Breast epithelium (tissue), 4 donors: ENCODE results near the gene GLIS2. TPM values are rescaled to one million over a fixed set of nuclear protein-coding genes. Genes with fewer than 3 reads are reported as not detected.

Source experiments
- DNase-seq, 2 donors: peaks; one replicate each; pipeline ENCODE4 v3.0.0-alpha.2; 2019; ENCODE audit warnings: low spot score in 2 of 2
- H3K27ac ChIP-seq, 2 donors: fragments of 200-600 bp; sonication (generic) in 1 of 2; one replicate each; pipeline ENCODE4 v1.5.1; 2016 to 2019; ENCODE audit warnings: mild to moderate bottlenecking in 1 of 2
- H3K27me3 ChIP-seq, 2 donors: fragments of 200-600 bp; sonication (generic) in 1 of 2; one replicate each; pipeline versions ENCODE4 v1.5.1 to v1.6.0; 2017 to 2019; ENCODE audit warnings: control low read depth in 1 of 2, mild to moderate bottlenecking in 1 of 2
- H3K36me3 ChIP-seq: fragments of 200-600 bp; one replicate; pipeline ENCODE4 v1.5.1; 2019
- H3K4me1 ChIP-seq, 2 donors: fragments of 200-600 bp; sonication (generic); one replicate each; pipeline ENCODE4 v1.5.1; 2016 to 2019; ENCODE audit warnings: control low read depth in 1 of 2
- H3K4me3 ChIP-seq, 3 donors: fragments of 200-600 bp; sonication (generic); 1 replicate in 2 of 3; 2 replicates in 1 of 3; pipeline ENCODE4 v1.5.1; 2016 to 2019; ENCODE audit warnings: mild to moderate bottlenecking in 3 of 3, moderate library complexity in 2 of 3
- H3K9me3 ChIP-seq, 2 donors: fragments of 200-600 bp; sonication (generic) in 1 of 2; one replicate each; pipeline ENCODE4 v1.5.1; 2016 to 2019; ENCODE audit warnings: control low read depth in 1 of 2
- POLR2A ChIP-seq: fragments of 450-650 bp; IDR thresholded peaks from one replicate; pipeline ENCODE4 v1.6.1; 2016; ENCODE audit warnings: antibody characterized with exemption, mild to moderate bottlenecking, moderate library complexity
- POLR2AphosphoS5 ChIP-seq, 3 donors: sonication (generic); formaldehyde crosslinking; IDR thresholded peaks; one replicate each; pipeline ENCODE4 v1.6.1; 2017; ENCODE audit warnings: antibody characterized with exemption in 3 of 3
- intact Hi-C: fragments of 100-400 bp; cut with DNase I; formaldehyde crosslinking; loops from one replicate; pipeline ENCODE4 v1.15.1; 2023; ENCODE audit warnings: low total_unique reads
- total RNA-seq, 3 donors: library from RNA; depleted of rRNA; stranded (reverse); fragments of >200 nt; gene quantifications; one replicate each; pipeline ENCODE4 v1.1.0, GENCODE V29; 2016
- TF ChIP-seq, protein P1 (sequence below), 3 donors: fragments of 450-650 bp; IDR thresholded peaks; one replicate each; pipeline ENCODE4 v1.5.1; 2016 to 2017; ENCODE audit warnings: antibody characterized with exemption in 3 of 3, mild to moderate bottlenecking in 3 of 3, moderate library complexity in 3 of 3

Gene GLIS2
- total RNA-seq, 3 donors from 2014 or later, result 0.96 to 3.9 (median 1.5) TPM

DNA sequence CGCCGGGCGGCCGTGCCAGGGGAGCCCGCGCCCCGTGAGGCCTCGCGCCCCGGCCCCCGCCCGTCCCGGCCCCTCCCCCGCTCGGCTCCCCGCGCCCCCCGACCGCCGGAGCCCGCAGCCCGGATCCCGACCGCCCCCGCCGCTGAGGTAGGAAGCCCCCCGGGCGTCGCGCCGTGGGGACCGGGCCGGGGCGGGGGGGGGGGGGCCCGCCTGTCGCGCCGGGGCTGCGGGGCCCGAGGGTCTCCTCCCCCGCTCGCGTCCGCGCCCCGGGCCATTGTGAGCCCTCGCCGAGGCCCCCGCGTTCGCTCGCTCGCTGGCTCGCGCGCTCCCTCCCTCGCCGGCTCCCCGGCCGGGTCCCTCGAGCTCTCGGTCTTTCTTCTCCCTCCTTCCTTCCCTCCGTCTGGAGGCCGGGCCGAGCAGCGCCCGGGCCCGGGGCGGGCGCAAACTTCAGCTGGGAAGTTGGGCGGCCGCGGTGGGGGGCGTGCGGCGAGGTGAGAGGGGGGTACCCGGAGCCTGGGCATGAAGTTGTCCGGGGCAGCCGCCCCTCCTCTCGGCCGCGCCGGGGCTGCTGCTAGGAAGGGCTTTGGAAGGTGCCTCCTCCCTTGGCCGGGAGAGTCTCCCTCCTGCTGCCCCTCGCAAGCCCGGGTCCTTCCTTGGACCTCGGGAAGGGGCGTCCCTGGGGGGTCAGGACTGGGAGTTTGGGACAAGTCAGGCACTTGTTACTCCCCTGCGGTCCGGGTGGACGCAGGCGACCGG is 419 bp downstream of the GLIS2 start:
- no peak for DNase-seq
- peaks cover 17% of the 10 kb centered on the region in 2 donors for H3K4me1 ChIP-seq

DNA sequence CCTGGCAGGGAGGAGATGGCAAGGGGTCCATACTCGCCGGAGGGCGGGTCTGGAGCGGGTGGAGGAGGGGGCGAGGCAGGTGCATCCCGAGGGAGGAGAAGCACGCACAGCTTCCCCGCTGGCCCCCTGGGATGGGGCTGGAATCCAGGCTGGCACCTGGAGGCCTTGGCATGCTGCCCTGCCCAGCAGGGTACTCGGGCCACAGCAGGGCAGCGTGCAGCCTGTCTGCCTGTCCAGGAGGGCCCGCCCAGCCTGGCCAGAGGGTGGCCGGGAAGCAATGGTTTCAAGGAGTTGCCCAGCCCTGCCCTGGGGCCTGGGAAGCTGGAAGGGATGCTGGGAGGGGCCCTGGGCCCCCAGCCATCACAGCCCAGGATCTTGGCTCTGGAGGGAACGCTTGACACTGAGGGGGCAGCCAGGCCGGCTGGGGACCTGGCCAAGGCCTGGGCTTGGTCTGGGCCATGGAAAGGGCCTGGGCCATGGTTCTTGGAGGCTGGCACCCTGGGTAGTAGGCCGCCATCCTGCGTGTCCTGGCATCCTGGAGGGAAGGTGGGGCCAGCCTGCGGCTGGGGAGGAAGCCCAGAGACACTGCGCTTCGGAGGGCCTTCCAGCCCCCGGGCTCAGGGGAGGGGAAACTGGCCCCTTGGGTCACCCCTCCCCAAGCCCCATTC is 1.1 kb downstream of the GLIS2 start:
- TF ChIP-seq, protein P1, sequence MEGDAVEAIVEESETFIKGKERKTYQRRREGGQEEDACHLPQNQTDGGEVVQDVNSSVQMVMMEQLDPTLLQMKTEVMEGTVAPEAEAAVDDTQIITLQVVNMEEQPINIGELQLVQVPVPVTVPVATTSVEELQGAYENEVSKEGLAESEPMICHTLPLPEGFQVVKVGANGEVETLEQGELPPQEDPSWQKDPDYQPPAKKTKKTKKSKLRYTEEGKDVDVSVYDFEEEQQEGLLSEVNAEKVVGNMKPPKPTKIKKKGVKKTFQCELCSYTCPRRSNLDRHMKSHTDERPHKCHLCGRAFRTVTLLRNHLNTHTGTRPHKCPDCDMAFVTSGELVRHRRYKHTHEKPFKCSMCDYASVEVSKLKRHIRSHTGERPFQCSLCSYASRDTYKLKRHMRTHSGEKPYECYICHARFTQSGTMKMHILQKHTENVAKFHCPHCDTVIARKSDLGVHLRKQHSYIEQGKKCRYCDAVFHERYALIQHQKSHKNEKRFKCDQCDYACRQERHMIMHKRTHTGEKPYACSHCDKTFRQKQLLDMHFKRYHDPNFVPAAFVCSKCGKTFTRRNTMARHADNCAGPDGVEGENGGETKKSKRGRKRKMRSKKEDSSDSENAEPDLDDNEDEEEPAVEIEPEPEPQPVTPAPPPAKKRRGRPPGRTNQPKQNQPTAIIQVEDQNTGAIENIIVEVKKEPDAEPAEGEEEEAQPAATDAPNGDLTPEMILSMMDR (IDR thresholded peaks at IDR 0.05), result no peak
- peak overlapping the region; percentile 62 to 97 for H3K27ac ChIP-seq
- DNase-seq, result no peak
- H3K4me3 ChIP-seq, result peak overlapping the region; percentile 56 to 77 (median 69)
- intact Hi-C loops, result no loop called here
- no peaks in the 10 kb centered on the region for H3K36me3 ChIP-seq
- H3K9me3 ChIP-seq, result no peaks in the 10 kb centered on the region
- H3K4me1 ChIP-seq, result peaks cover 17 to 18% of the 10 kb centered on the region in 2 donors
- no peaks in the 10 kb centered on the region for H3K27me3 ChIP-seq

More for the DNA sequence above, 419 bp downstream of the GLIS2 start:
- Histone ChIP-seq H3K27me3 (no peaks in the 10 kb centered on the region), H3K4me3 (peak overlapping the region; percentile 56 to 77 (median 69)), H3K27ac (peak overlapping the region; percentile 62 to 97), H3K36me3 (no peaks in the 10 kb centered on the region), H3K9me3 (no peaks in the 10 kb centered on the region)
- intact Hi-C loops, result no loop called here
- TF ChIP-seq POLR2AphosphoS5 (IDR thresholded peaks at IDR 0.05) (no peak), POLR2A (no peak)
- TF ChIP-seq, protein P1 (IDR thresholded peaks at IDR 0.05), result no peak

DNA sequence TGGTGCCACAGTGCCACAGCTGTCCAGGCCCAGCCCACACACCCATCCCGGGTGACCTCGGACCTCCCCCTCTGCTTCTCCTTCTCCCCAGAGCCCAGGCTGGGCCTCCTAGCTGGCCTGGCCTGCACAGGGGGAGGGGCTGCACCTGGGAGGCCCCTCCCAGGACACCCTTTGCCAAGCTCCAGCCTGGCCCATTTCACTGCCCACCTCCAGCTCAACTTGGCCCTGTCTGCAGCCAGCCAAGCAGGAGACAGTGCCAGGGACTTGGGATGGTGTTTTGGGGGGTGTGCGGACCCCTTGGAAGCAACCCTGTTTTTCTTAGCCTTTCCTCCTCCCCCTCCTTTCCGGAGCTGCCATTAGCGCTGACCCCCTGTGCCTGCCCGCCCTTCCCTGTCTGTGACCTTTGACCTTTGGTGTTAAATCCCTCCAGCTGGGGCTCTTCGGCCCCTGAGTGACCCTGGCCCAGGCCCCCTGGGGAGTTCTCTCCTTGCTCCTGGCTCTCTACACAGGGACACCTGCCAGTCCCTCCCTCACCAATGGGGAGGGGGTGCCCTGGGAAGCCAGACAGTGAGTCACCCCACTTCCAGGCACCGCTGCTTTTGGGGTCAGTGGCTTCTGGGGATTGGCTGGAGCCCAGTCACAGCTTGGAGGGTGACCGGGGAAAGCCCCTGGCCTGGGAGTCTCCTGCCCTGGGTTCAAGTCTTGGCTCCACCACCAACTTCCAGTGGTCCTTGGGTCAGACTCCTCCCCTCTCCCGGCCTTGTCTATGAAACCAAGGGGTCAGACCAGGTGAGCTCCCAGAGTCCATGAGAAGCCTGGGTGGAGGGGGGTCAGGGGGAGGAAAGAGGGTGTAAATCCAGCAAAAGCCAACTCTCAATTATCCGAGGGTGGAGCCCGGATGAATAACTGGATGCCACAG is 1.9 kb downstream of the GLIS2 start:
- intact Hi-C loops, result no loop called here
- no peak for DNase-seq
- TF ChIP-seq POLR2A (no peak), POLR2AphosphoS5 (IDR thresholded peaks at IDR 0.05) (no peak)
- TF ChIP-seq, protein P1 (IDR thresholded peaks at IDR 0.05), result no peak
- Histone ChIP-seq H3K27ac (peak overlapping the region; percentile 62 to 97), H3K36me3 (no peaks in the 10 kb centered on the region), H3K4me3 (peak overlapping the region; percentile 56 to 77 (median 69)), H3K27me3 (no peaks in the 10 kb centered on the region), H3K9me3 (no peaks in the 10 kb centered on the region), H3K4me1 (peaks cover 17 to 24% of the 10 kb centered on the region in 2 donors)

DNA sequence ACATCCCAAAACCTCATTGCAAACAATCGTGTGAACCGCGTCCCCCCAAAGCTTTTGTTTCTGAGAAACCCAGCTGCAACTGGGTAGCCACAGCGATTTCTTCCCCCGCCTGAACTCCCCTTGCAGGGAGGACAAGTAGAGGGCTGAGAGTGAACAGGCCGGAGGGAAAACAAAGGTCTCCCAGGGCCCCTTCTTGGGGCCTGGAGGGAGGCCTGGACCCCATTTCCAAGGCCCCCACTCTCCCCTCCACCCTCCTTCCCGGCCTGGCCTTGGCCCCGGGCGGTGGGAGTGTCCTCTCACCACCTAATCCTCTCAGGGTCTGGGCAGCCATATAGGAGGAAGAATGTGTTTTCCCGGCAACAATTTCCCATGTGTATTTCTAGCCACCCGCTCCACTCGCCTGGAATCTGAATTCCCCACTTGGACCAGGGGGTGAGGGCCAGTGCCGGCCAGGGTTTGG is 2.6 kb downstream of the GLIS2 start:
- no peaks in the 10 kb centered on the region for H3K9me3 ChIP-seq
- H3K27ac ChIP-seq, result peak overlapping the region; percentile 62 to 97
- intact Hi-C loops, result no loop called here
- no peaks in the 10 kb centered on the region for H3K27me3 ChIP-seq
- no peaks in the 10 kb centered on the region for H3K36me3 ChIP-seq
- DNase-seq, result no peak
- H3K4me1 ChIP-seq, result peaks cover 17 to 26% of the 10 kb centered on the region in 2 donors
- H3K4me3 ChIP-seq, result peak overlapping the region in 1 of 3 donors; percentile 35
- TF ChIP-seq POLR2A (no peak), POLR2AphosphoS5 (IDR thresholded peaks at IDR 0.05) (no peak)
- TF ChIP-seq, protein P1 (IDR thresholded peaks at IDR 0.05), result no peak
